HepG2 (cell line): Measurements from ENCODE around the gene MORN1. TPM values are rescaled to one million over a fixed set of nuclear protein-coding genes. Genes with fewer than 3 reads are reported as not detected.

ENCODE experiments used
- ATAC-seq: fragments of 200-7000 bp; cut with Tn5 transposase; 3 replicates; pipeline ENCODE4 v1.9.1; 2020; ENCODE audit warnings: mild to moderate bottlenecking, moderate library complexity
- BruUV-seq: library from RNA; stranded (reverse); fragments of 400-500 nt; replicated peaks from 2 replicates; lab custom pipeline; 2021; lab: Mats Ljungman, UMichigan
- CTCF ChIA-PET: fragments of 300-600 bp; formaldehyde crosslinking; extraction: SDS; loops from one replicate; lab custom pipeline; 2021; ENCODE audit warnings: low total read pairs, inconsistent platforms, low intra/inter-chr PET ratio; lab: Yijun Ruan, JAX
- POLR2A ChIA-PET: fragments of 350-600 bp; sonication (Branson Sonifier 250); formaldehyde crosslinking; loops from one replicate; lab custom pipeline; 2020; ENCODE audit warnings: antibody characterized with exemption, inconsistent platforms; lab: Yijun Ruan, JAX
- DNase-seq: peaks from one replicate; pipeline ENCODE4 v3.0.0-alpha.2; 2015; ENCODE audit warnings: low spot score
- FAIRE-seq: peaks from 3 replicates; lab custom pipeline; 2011; peaks lifted over from hg19 to GRCh38; lab: Jason Lieb, UNC
- H2AFZ ChIP-seq: one replicate; pipeline ENCODE4 v1.6.1; 2011; ENCODE audit warnings: low read length, inconsistent platforms
- H3K27ac ChIP-seq: fragments of 300-600 bp; 3 replicates; pipeline ENCODE4 v1.8.0; 2011; ENCODE audit warnings: mixed run types, mild to moderate bottlenecking, mixed read lengths, low read length, inconsistent platforms; ENCODE audit not compliant: insufficient read depth; ENCODE audit errors: extremely low read length
- H3K27me3 ChIP-seq, 2 experiments: fragments of 200-600 bp in 1 of 2; 2 replicates in 1 of 2; 3 replicates in 1 of 2; pipeline versions ENCODE4 v1.6.0 to v1.8.0; 2011; ENCODE audit warnings: low read length in 2 of 2, mild to moderate bottlenecking in 2 of 2, moderate library complexity in 2 of 2, inconsistent platforms in 1 of 2; ENCODE audit not compliant: insufficient read depth in 2 of 2, control insufficient read depth in 1 of 2
- H3K36me3 ChIP-seq, 2 experiments: fragments of 200-600 bp in 1 of 2; replicated peaks in 1 of 2; 2 replicates in 1 of 2; 3 replicates in 1 of 2; pipeline versions ENCODE4 v1.5.1 to v1.8.0; 2011; ENCODE audit warnings: low read length in 2 of 2, inconsistent platforms in 1 of 2; ENCODE audit not compliant: insufficient read depth in 2 of 2, control insufficient read depth in 1 of 2
- H3K4me1 ChIP-seq: 2 replicates; pipeline ENCODE4 v1.5.1; 2012; ENCODE audit warnings: low read length, inconsistent platforms; ENCODE audit not compliant: insufficient read depth
- H3K4me2 ChIP-seq: 2 replicates; pipeline ENCODE4 v1.6.0; 2011; ENCODE audit warnings: low read depth, low read length, inconsistent platforms
- H3K4me3 ChIP-seq, 3 experiments: fragments of 200-600 bp in 1 of 3; sonication (generic), shearing (Covaris generic) in 1 of 3; replicated peaks in 1 of 3; 2 replicates each; pipeline ENCODE4 v1.5.1; 2011 to 2016; ENCODE audit warnings: low read length in 3 of 3, inconsistent platforms in 2 of 3, low read depth in 2 of 3, mild to moderate bottlenecking in 2 of 3, control low read depth in 1 of 3, mixed read lengths in 1 of 3; ENCODE audit not compliant: insufficient read depth in 1 of 3
- H3K79me2 ChIP-seq: one replicate; pipeline ENCODE4 v1.6.1; 2011; ENCODE audit warnings: low read length, inconsistent platforms; ENCODE audit not compliant: insufficient read depth
- H3K9ac ChIP-seq: 2 replicates; pipeline ENCODE4 v1.6.0; 2011; ENCODE audit warnings: mild to moderate bottlenecking, low read depth, low read length, inconsistent platforms; ENCODE audit not compliant: insufficient read depth
- H3K9me3 ChIP-seq: 2 replicates; pipeline ENCODE4 v1.5.1; 2012; ENCODE audit warnings: mild to moderate bottlenecking, low read length
- H4K20me1 ChIP-seq: 2 replicates; pipeline ENCODE4 v1.6.0; 2011; ENCODE audit warnings: inconsistent platforms, mild to moderate bottlenecking, low read length, moderate library complexity; ENCODE audit not compliant: insufficient read depth
- TBX3 ChIP-seq: fragments of 450-650 bp; IDR thresholded peaks from 2 replicates; pipeline ENCODE4 v1.6.1; 2017; ENCODE audit warnings: antibody characterized with exemption, mild to moderate bottlenecking, inconsistent platforms, borderline replicate concordance
- TFDP1 ChIP-seq: IDR thresholded peaks from 2 replicates; pipeline ENCODE4 v1.6.1; 2016; ENCODE audit warnings: missing compliant biosample characterization, missing genetic modification reagents, borderline replicate concordance
- ZNF362 ChIP-seq: sonication (generic); formaldehyde crosslinking; IDR thresholded peaks from 2 replicates; pipeline ENCODE4 v1.4.0; 2020; ENCODE audit warnings: missing genetic modification reagents, mild to moderate bottlenecking, borderline replicate concordance
- ZNF558 ChIP-seq: sonication (generic); formaldehyde crosslinking; IDR thresholded peaks from 2 replicates; pipeline ENCODE4 v1.9.0; 2022; ENCODE audit warnings: mild to moderate bottlenecking, missing genetic modification reagents, borderline replicate concordance
- ZUFSP ChIP-seq: sonication (generic); formaldehyde crosslinking; IDR thresholded peaks from 2 replicates; pipeline ENCODE4 v1.9.0; 2021; ENCODE audit warnings: missing genetic modification reagents, mild to moderate bottlenecking, borderline replicate concordance
- WGBS: methylation state at CpG from one replicate; pipeline ENCODE4 v1.1.6; 2017; ENCODE audit warnings: low lambda C conversion rate; 5-methylcytosine and 5-hydroxymethylcytosine counted together
- in situ Hi-C: cut with HindIII; loops from 2 replicates; pipeline ENCODE4 v1.10.0; 2017; ENCODE audit warnings: low pct_unique_long_range_greater_than_20kb; ENCODE audit not compliant: extremely low pct_ligation_motif_present
- intact Hi-C: fragments of 100-400 bp; cut with micrococcal nuclease; formaldehyde crosslinking; loops from one replicate; pipeline ENCODE4 v1.10.0; 2022; ENCODE audit not compliant: unreplicated experiment
- polyA plus RNA-seq, 8 experiments: library from polyadenylated mRNA; depleted of rRNA in 3 of 8; stranded (reverse) in 7 of 8; unstranded in 1 of 8; fragments of >200 nt; fragmentation: Illumina TruSeq in 4 of 8; extraction: Trizol in 4 of 8; gene quantifications; 2 replicates each; pipeline versions ENCODE4 v1.2.1 to v1.2.3, GENCODE V29; 2011 to 2016; ENCODE audit warnings: low read depth in 4 of 8, missing spikeins in 1 of 8, mixed read lengths in 1 of 8; ENCODE audit not compliant: insufficient read depth in 1 of 8
- total RNA-seq, 5 experiments: library from RNA; depleted of rRNA; stranded (reverse); fragments of >200 nt; fragmentation: Illumina TruSeq; extraction: Trizol; gene quantifications; 2 replicates each; pipeline ENCODE4 v1.2.3, GENCODE V29; 2016; ENCODE audit warnings: low read depth in 1 of 5
- TF ChIP-seq, protein P1 (sequence below), 2 experiments: sonication (generic) in 1 of 2; formaldehyde crosslinking in 1 of 2; IDR thresholded peaks; 2 replicates each; pipeline versions ENCODE4 v1.6.1 to v1.9.0; 2014 to 2022; ENCODE audit warnings: antibody characterized with exemption in 1 of 2, borderline replicate concordance in 1 of 2, inconsistent platforms in 1 of 2, low read depth in 1 of 2, missing genetic modification reagents in 1 of 2

The MORN1 gene
- total and polyA plus RNA-seq, 2 of the 13 experiments (the other 11 are each of a cell fraction or from before 2014, with no cell fraction given), result 3.1 to 6.5 TPM

- H4K20me1 ChIP-seq, result no peaks in the 10 kb centered on the region
- in situ Hi-C loops, result no loop called here
- intact Hi-C loops, result no loop called here
- no peak overlapping the region for H3K27ac ChIP-seq
- WGBS, result 79% methylated on average over 18 of the region's 18 CpGs
- CTCF ChIA-PET, result no interaction called here
- BruUV-seq, result no TSS peak
- H3K4me2 ChIP-seq, result no peak overlapping the region
- POLR2A ChIA-PET, result no interaction called here
- FAIRE-seq (no peak), ATAC-seq (no peak), DNase-seq (no peak)
- H3K4me1 ChIP-seq, result peaks cover 21% of the 10 kb centered on the region
- H3K36me3 ChIP-seq, result no peaks in the 10 kb centered on the region
- no peak for TF ChIP-seq TFDP1 (CRISPR knock-in tag)
- TF ChIP-seq TBX3, result no peak
- no peak for TF ChIP-seq ZNF558 (CRISPR knock-in tag)
- no peak for TF ChIP-seq ZNF362 (CRISPR knock-in tag)
- TF ChIP-seq, protein P1, sequence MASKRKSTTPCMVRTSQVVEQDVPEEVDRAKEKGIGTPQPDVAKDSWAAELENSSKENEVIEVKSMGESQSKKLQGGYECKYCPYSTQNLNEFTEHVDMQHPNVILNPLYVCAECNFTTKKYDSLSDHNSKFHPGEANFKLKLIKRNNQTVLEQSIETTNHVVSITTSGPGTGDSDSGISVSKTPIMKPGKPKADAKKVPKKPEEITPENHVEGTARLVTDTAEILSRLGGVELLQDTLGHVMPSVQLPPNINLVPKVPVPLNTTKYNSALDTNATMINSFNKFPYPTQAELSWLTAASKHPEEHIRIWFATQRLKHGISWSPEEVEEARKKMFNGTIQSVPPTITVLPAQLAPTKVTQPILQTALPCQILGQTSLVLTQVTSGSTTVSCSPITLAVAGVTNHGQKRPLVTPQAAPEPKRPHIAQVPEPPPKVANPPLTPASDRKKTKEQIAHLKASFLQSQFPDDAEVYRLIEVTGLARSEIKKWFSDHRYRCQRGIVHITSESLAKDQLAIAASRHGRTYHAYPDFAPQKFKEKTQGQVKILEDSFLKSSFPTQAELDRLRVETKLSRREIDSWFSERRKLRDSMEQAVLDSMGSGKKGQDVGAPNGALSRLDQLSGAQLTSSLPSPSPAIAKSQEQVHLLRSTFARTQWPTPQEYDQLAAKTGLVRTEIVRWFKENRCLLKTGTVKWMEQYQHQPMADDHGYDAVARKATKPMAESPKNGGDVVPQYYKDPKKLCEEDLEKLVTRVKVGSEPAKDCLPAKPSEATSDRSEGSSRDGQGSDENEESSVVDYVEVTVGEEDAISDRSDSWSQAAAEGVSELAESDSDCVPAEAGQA (IDR thresholded peaks at IDR 0.05; ENCODE audit: low read depth), result no peak
- TF ChIP-seq, protein P1 (CRISPR knock-in tag; IDR thresholded peaks at IDR 0.05; ENCODE audit: borderline replicate concordance), result no peak
- no peak for TF ChIP-seq ZUFSP (CRISPR knock-in tag)
- no peak overlapping the region for H3K9ac ChIP-seq
- no peaks in the 10 kb centered on the region for H3K79me2 ChIP-seq
- H3K4me3 ChIP-seq, result no peak overlapping the region
- H3K27me3 ChIP-seq, result no peaks in the 10 kb centered on the region
- H3K9me3 ChIP-seq, result no peaks in the 10 kb centered on the region
- no peak overlapping the region for H2AFZ ChIP-seq
Observed at GRCh38 chr1:2378956-2379732, 12.2 kb downstream of the MORN1 start.
